Mucosa of stomach (tissue), 1 donor: ENCODE measurements around the gene HERC2.
"Not testable (repeated sequence)": the region's sequence is repeated elsewhere in the genome, so short reads cannot be mapped to it uniquely, and the experiment has no call there.

ENCODE experiments used
- H3K27me3 ChIP-seq: one replicate; pipeline ENCODE4 v1.7.0; 2013; ENCODE audit warnings: mild to moderate bottlenecking, low read length; ENCODE audit not compliant: control insufficient read depth, insufficient read depth
- H3K36me3 ChIP-seq: one replicate; pipeline ENCODE4 v1.7.0; 2013; ENCODE audit warnings: low read length; ENCODE audit not compliant: control insufficient read depth, insufficient read depth
- H3K4me1 ChIP-seq: one replicate; pipeline ENCODE4 v1.7.0; 2013; ENCODE audit warnings: mild to moderate bottlenecking, low read length; ENCODE audit not compliant: control insufficient read depth, insufficient read depth
- H3K4me3 ChIP-seq: one replicate; pipeline ENCODE4 v1.7.0; 2013; ENCODE audit warnings: low read length
- H3K9ac ChIP-seq: one replicate; pipeline ENCODE4 v1.7.0; 2013; ENCODE audit warnings: mild to moderate bottlenecking, low read length, moderate library complexity
- H3K9me3 ChIP-seq: one replicate; pipeline ENCODE4 v1.7.0; 2013; ENCODE audit warnings: mild to moderate bottlenecking, low read length, moderate library complexity; ENCODE audit not compliant: control insufficient read depth
- donor health status: Pancreatic carcinoma.

Gene HERC2

GRCh38 chr15:28185148-28185895 is 136.7 kb downstream of the HERC2 start:
- H3K4me1 ChIP-seq, result no peaks in the 10 kb centered on the region
- H3K36me3 ChIP-seq, result peaks cover 3% of the 10 kb centered on the region
- H3K9ac ChIP-seq, result no peak overlapping the region
- H3K9me3 ChIP-seq, result no peaks in the 10 kb centered on the region
- no peak overlapping the region for H3K4me3 ChIP-seq
- H3K27me3 ChIP-seq, result no peaks in the 10 kb centered on the region

GRCh38 chr15:28184166-28184565 is 137.8 kb downstream of the HERC2 start:
- no peaks in the 10 kb centered on the region for H3K9me3 ChIP-seq
- peaks cover 3% of the 10 kb centered on the region for H3K36me3 ChIP-seq
- no peaks in the 10 kb centered on the region for H3K27me3 ChIP-seq
- H3K9ac ChIP-seq, result no peak overlapping the region
- no peak overlapping the region for H3K4me3 ChIP-seq
- H3K4me1 ChIP-seq, result no peaks in the 10 kb centered on the region

GRCh38 chr15:28182731-28183130 is 139.2 kb downstream of the HERC2 start:
- Histone ChIP-seq H3K9me3 (no peaks in the 10 kb centered on the region), H3K36me3 (peaks cover under 1% of the 10 kb centered on the region), H3K4me1 (no peaks in the 10 kb centered on the region), H3K27me3 (no peaks in the 10 kb centered on the region), H3K9ac (no peak overlapping the region), H3K4me3 (no peak overlapping the region)

- Histone ChIP-seq H3K4me1 (no peaks in the 10 kb centered on the region), H3K36me3 (no peaks in the 10 kb centered on the region), H3K4me3 (no peak overlapping the region), H3K9ac (no peak overlapping the region), H3K27me3 (no peaks in the 10 kb centered on the region), H3K9me3 (no peaks in the 10 kb centered on the region)
These were observed 139.8 kb downstream of the HERC2 start for GRCh38 chr15:28182216-28182615.

GRCh38 chr15:28181366-28181765 is 140.6 kb downstream of the HERC2 start:
- no peak overlapping the region for H3K9ac ChIP-seq
- H3K36me3 ChIP-seq, result no peaks in the 10 kb centered on the region
- H3K9me3 ChIP-seq, result no peaks in the 10 kb centered on the region
- no peak overlapping the region for H3K4me3 ChIP-seq
- no peaks in the 10 kb centered on the region for H3K27me3 ChIP-seq
- no peaks in the 10 kb centered on the region for H3K4me1 ChIP-seq

GRCh38 chr15:28179270-28179669 is 142.7 kb downstream of the HERC2 start:
- no peaks in the 10 kb centered on the region for H3K9me3 ChIP-seq
- H3K9ac ChIP-seq, result no peak overlapping the region
- no peaks in the 10 kb centered on the region for H3K4me1 ChIP-seq
- no peaks in the 10 kb centered on the region for H3K36me3 ChIP-seq
- H3K4me3 ChIP-seq, result no peak overlapping the region
- H3K27me3 ChIP-seq, result no peaks in the 10 kb centered on the region

- H3K9me3 ChIP-seq, result no peaks in the 10 kb centered on the region
- no peaks in the 10 kb centered on the region for H3K27me3 ChIP-seq
- H3K4me1 ChIP-seq, result no peaks in the 10 kb centered on the region
- no peak overlapping the region for H3K4me3 ChIP-seq
- no peak overlapping the region for H3K9ac ChIP-seq
- no peaks in the 10 kb centered on the region for H3K36me3 ChIP-seq
These were observed 143.3 kb downstream of the HERC2 start for GRCh38 chr15:28178727-28179126.

GRCh38 chr15:28178290-28178689 is 143.7 kb downstream of the HERC2 start:
- no peaks in the 10 kb centered on the region for H3K36me3 ChIP-seq
- no peak overlapping the region for H3K9ac ChIP-seq

GRCh38 chr15:28169366-28169765 is 152.6 kb downstream of the HERC2 start:
- H3K4me1 ChIP-seq, result no peaks in the 10 kb centered on the region
- no peak overlapping the region for H3K9ac ChIP-seq
- no peak overlapping the region for H3K4me3 ChIP-seq
- H3K9me3 ChIP-seq, result no peaks in the 10 kb centered on the region
- H3K36me3 ChIP-seq, result no peaks in the 10 kb centered on the region
- H3K27me3 ChIP-seq, result no peaks in the 10 kb centered on the region

More at GRCh38 chr15:28178290-28178689, 143.7 kb downstream of the HERC2 start:
- Histone ChIP-seq H3K27me3 (no peaks in the 10 kb centered on the region), H3K4me3 (no peak overlapping the region), H3K4me1 (no peaks in the 10 kb centered on the region), H3K9me3 (no peaks in the 10 kb centered on the region)

GRCh38 chr15:28168405-28169121 is 153.4 kb downstream of the HERC2 start:
- not testable (repeated sequence) for H3K27me3 ChIP-seq, H3K4me3 ChIP-seq, H3K36me3 ChIP-seq, H3K4me1 ChIP-seq, H3K9ac ChIP-seq, H3K9me3 ChIP-seq

GRCh38 chr15:28167042-28167441 is 154.9 kb downstream of the HERC2 start:
- no peak overlapping the region for H3K9ac ChIP-seq
- H3K4me1 ChIP-seq, result no peaks in the 10 kb centered on the region
- no peaks in the 10 kb centered on the region for H3K27me3 ChIP-seq
- H3K4me3 ChIP-seq, result no peak overlapping the region
- no peaks in the 10 kb centered on the region for H3K36me3 ChIP-seq
- H3K9me3 ChIP-seq, result no peaks in the 10 kb centered on the region

- H3K4me3 ChIP-seq, result no peak overlapping the region
- no peaks in the 10 kb centered on the region for H3K4me1 ChIP-seq
- no peak overlapping the region for H3K9ac ChIP-seq
- no peaks in the 10 kb centered on the region for H3K36me3 ChIP-seq
- no peaks in the 10 kb centered on the region for H3K27me3 ChIP-seq
- H3K9me3 ChIP-seq, result no peaks in the 10 kb centered on the region
These were observed 156.2 kb downstream of the HERC2 start for GRCh38 chr15:28165791-28166190.
